GOT3 (cell line): ENCODE measurements around the gene DPM2.

Source experiments
- DNase-seq: peaks from one replicate; lab custom pipeline; 2025; ENCODE audit warnings: mixed read lengths; lab: John Stamatoyannopoulos, UW

DPM2 gene

GRCh38 chr9:127973169-127974000 is 35.7 kb upstream of the DPM2 start:
- DNase-seq, result no peak

GRCh38 chr9:127972236-127972871 is 34.7 kb upstream of the DPM2 start:
- no peak for DNase-seq

GRCh38 chr9:127971357-127972235 is 33.9 kb upstream of the DPM2 start:
- DNase-seq, result no peak

GRCh38 chr9:127970401-127971313 is 33.0 kb upstream of the DPM2 start:
- no peak for DNase-seq

GRCh38 chr9:127968700-127969383 is 31.2 kb upstream of the DPM2 start:
- no peak for DNase-seq

- no peak for DNase-seq
These were observed 30.4 kb upstream of the DPM2 start for GRCh38 chr9:127968042-127968441.

GRCh38 chr9:127967151-127967809 is 29.6 kb upstream of the DPM2 start:
- DNase-seq, result no peak

- no peak for DNase-seq
These were observed 28.9 kb upstream of the DPM2 start for GRCh38 chr9:127966416-127967150.

- DNase-seq, result no peak
These were observed 28.3 kb upstream of the DPM2 start for GRCh38 chr9:127965953-127966352.

GRCh38 chr9:127963359-127964064 is 25.9 kb upstream of the DPM2 start:
- no peak for DNase-seq

GRCh38 chr9:127963041-127963358 is 25.3 kb upstream of the DPM2 start:
- DNase-seq, result no peak

- no peak for DNase-seq
These were observed 24.6 kb upstream of the DPM2 start for GRCh38 chr9:127962278-127962677.

- no peak for DNase-seq
These were observed 24.0 kb upstream of the DPM2 start for GRCh38 chr9:127961613-127962155.

GRCh38 chr9:127961155-127961490 is 23.5 kb upstream of the DPM2 start:
- DNase-seq, result no peak

GRCh38 chr9:127960410-127961154 is 22.9 kb upstream of the DPM2 start:
- DNase-seq, result no peak

GRCh38 chr9:127959841-127960409 is 22.3 kb upstream of the DPM2 start:
- no peak for DNase-seq

- no peak for DNase-seq
These were observed 21.7 kb upstream of the DPM2 start for GRCh38 chr9:127959398-127959797.

- no peak for DNase-seq
These were observed 21.1 kb upstream of the DPM2 start for GRCh38 chr9:127958728-127959127.
